ENCODE results near the gene RPUSD4. TPM values are rescaled to one million over a fixed set of nuclear protein-coding genes. Genes with fewer than 3 reads are reported as not detected.

Gene RPUSD4
- total and polyA plus RNA-seq, 2 experiments from 2014 or later, result 12.1 to 21.3 TPM

DNA sequence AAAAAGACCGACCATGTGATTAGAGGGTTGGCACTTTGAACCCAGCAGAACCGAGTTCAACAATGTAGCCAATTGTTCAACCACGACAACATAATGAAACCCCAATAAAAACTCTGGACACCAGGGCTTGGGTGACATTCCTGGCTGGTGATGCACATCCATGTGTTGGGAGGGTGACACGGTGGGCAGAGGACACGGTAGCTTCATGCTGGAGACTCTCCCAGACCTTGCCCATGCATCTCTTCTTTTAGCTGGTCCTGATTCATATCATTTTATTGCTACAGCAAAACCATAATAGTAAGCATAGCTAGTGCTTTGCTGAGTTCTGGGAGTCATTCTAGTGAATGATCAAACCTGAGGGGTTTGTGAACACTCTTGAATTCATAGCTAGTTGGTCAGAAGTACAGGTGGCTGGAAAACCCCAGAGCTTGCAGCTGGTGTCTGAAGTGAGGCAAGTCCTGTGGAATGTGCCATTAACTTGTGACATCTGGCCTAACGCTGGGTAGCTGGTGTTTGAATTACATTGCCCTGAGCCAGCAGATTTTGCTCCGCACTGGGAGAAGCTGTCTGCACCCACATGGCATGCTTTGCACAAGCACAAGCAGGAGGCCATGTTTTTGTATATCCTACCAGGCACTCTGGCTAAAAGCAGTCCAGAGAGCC lies 14.0 kb downstream of the RPUSD4 start:
- H3K27me3 ChIP-seq (replicated peaks; ENCODE audit: insufficient read depth), result no peaks in the 10 kb centered on the region
- H3K79me2 ChIP-seq (ENCODE audit: insufficient read depth), result no peaks in the 10 kb centered on the region
- no peak overlapping the region for H3K4me3 ChIP-seq
- TF ChIP-seq EZH2 (IDR thresholded peaks at IDR 0.05; ENCODE audit: insufficient read depth, poor library complexity, severe bottlenecking) (no peak), EZH2phosphoT487 (IDR thresholded peaks at IDR 0.05; ENCODE audit: insufficient read depth, low read depth) (no peak)
- no peaks in the 10 kb centered on the region for H3F3A ChIP-seq (ENCODE audit: insufficient read depth)
- 81 to 86% methylated on average over 7 of the region's 7 CpGs for WGBS, 2 experiments (ENCODE audit: low coverage in 1 of 2, low lambda C conversion rate in 2 of 2, missing lambda C conversion rate in 2 of 2)
- no peaks in the 10 kb centered on the region for H4K20me1 ChIP-seq (ENCODE audit: insufficient read depth)
- peak; percentile 8 for DNase-seq
- in situ Hi-C loops (cut with MboI), result loop anchor here (5.0 kb wide), 1 partner anchor 275 kb away; no protein-coding TSS in a partner anchor
- no peak overlapping the region for H3K9ac ChIP-seq
- H2AFZ ChIP-seq, result no peak overlapping the region
- H3K9me2 ChIP-seq (ENCODE audit: insufficient read depth), result no peaks in the 10 kb centered on the region
- H3K36me3 ChIP-seq (ENCODE audit: low read depth), result peaks cover 18% of the 10 kb centered on the region; the same call in 1 of the 2 replicates
- H3K4me1 ChIP-seq (ENCODE audit: insufficient read depth), result no peaks in the 10 kb centered on the region
- H3K27ac ChIP-seq, result no peak overlapping the region
- no peak overlapping the region for H3K4me2 ChIP-seq (ENCODE audit: unreplicated experiment)
- H3K9me3 ChIP-seq (ENCODE audit: low read depth), result no peaks in the 10 kb centered on the region

DNA sequence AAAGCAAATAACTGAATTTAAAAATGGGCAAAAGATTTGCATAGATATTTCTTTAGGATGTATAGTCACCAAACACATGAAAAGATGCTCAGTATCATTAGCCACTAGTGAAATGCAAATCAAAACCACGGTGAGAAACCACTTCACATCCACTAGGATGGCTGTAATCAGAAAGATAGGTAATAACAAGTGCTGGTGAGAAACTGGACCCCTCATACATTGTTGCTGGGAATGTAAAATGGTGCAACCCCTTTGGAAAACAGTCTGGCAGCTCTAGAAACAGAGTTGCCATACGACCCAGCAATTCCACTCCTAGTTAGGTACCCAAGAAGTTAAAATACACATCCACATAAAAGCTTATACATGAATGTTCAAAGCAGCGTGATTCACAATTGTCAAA lies 16.3 kb downstream of the RPUSD4 start:
- 85% methylated on average over 3 of the region's 3 CpGs for WGBS, 2 experiments (ENCODE audit: low coverage in 1 of 2, low lambda C conversion rate in 2 of 2, missing lambda C conversion rate in 2 of 2)
- Histone ChIP-seq H3K79me2 (ENCODE audit: insufficient read depth) (no peaks in the 10 kb centered on the region), H3K9me3 (ENCODE audit: low read depth) (no peaks in the 10 kb centered on the region), H3K4me1 (ENCODE audit: insufficient read depth) (no peaks in the 10 kb centered on the region), H2AFZ (no peak overlapping the region), H3K9me2 (ENCODE audit: insufficient read depth) (no peaks in the 10 kb centered on the region), H3K27ac (no peak overlapping the region), H3K4me3 (no peak overlapping the region), H3F3A (ENCODE audit: insufficient read depth) (no peaks in the 10 kb centered on the region), H3K9ac (no peak overlapping the region), H3K36me3 (ENCODE audit: low read depth) (peaks cover 10% of the 10 kb centered on the region; the same call in 1 of the 2 replicates), H4K20me1 (ENCODE audit: insufficient read depth) (no peaks in the 10 kb centered on the region), H3K4me2 (ENCODE audit: unreplicated experiment) (no peak overlapping the region), H3K27me3 (replicated peaks; ENCODE audit: insufficient read depth) (no peaks in the 10 kb centered on the region)
- TF ChIP-seq EZH2phosphoT487 (IDR thresholded peaks at IDR 0.05; ENCODE audit: insufficient read depth, low read depth) (no peak), EZH2 (IDR thresholded peaks at IDR 0.05; ENCODE audit: insufficient read depth, poor library complexity, severe bottlenecking) (no peak)
- in situ Hi-C loops (cut with MboI), result loop anchor here (5.0 kb wide), 1 partner anchor 273 kb away; no protein-coding TSS in a partner anchor
- DNase-seq, result no peak

DNA sequence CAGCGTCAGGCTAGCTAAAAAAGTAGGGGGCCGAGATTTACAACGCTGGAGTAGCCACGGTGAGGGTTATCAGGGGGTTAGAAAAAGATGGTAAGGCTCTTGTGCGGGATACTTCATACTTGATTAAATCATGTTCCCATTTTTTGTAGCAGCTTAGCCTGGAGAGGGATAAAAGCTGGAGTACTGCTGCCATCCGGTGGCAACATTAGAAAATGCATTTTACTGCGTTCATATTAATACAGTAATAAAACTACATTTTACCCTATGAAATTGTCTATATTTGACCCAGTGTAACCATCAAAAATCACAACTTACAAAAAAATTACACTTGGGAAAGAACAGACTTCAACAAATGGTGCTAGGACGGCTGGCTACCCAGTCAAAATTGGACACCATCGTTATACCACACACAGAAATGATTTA lies 17.3 kb downstream of the RPUSD4 start:
- no peaks in the 10 kb centered on the region for H3K4me1 ChIP-seq (ENCODE audit: insufficient read depth)
- H3K27ac ChIP-seq, result no peak overlapping the region
- TF ChIP-seq EZH2phosphoT487 (IDR thresholded peaks at IDR 0.05; ENCODE audit: insufficient read depth, low read depth), result no peak
- no peak for TF ChIP-seq EZH2 (IDR thresholded peaks at IDR 0.05; ENCODE audit: insufficient read depth, poor library complexity, severe bottlenecking)
- H3K36me3 ChIP-seq (ENCODE audit: low read depth), result peaks cover 10% of the 10 kb centered on the region; the same call in 1 of the 2 replicates
- no peaks in the 10 kb centered on the region for H4K20me1 ChIP-seq (ENCODE audit: insufficient read depth)
- in situ Hi-C loops (cut with MboI), result no loop called here
- H3K9me3 ChIP-seq (ENCODE audit: low read depth), result no peaks in the 10 kb centered on the region
- 14 to 16% methylated on average over 9 of the region's 9 CpGs for WGBS, 2 experiments (ENCODE audit: low coverage in 1 of 2, low lambda C conversion rate in 2 of 2, missing lambda C conversion rate in 2 of 2)
- H3K9me2 ChIP-seq (ENCODE audit: insufficient read depth), result no peaks in the 10 kb centered on the region
- H3K4me3 ChIP-seq, result no peak overlapping the region
- H3K9ac ChIP-seq, result no peak overlapping the region
- peak; percentile 72 for DNase-seq
- H3F3A ChIP-seq (ENCODE audit: insufficient read depth), result no peaks in the 10 kb centered on the region
- no peak overlapping the region for H2AFZ ChIP-seq
- H3K4me2 ChIP-seq (ENCODE audit: unreplicated experiment), result no peak overlapping the region
- H3K27me3 ChIP-seq (replicated peaks; ENCODE audit: insufficient read depth), result no peaks in the 10 kb centered on the region
- no peaks in the 10 kb centered on the region for H3K79me2 ChIP-seq (ENCODE audit: insufficient read depth)

DNA sequence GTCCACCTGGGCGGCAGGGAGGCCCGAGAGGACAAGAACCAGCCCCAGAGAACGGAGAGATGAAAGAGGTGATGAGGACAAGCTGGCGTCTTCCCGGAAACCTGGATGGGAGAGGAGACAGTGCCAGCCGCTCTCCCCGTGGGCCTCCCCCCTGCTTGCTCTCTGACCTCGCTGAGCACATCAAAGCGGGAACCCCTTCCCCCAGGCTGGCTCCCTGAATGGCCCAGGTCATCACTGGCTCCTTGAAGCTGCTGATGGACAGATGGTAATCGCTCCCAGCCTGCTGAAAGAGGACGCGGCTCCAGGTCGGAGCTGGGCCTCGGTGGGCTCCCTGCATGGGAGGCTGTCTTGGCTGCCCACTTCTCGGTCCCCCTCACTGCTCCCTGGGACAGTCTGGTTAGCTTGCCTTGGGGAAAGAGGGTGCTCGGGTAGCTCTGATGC lies 18.4 kb downstream of the RPUSD4 start:
- no peaks in the 10 kb centered on the region for H3K9me2 ChIP-seq (ENCODE audit: insufficient read depth)
- no peaks in the 10 kb centered on the region for H4K20me1 ChIP-seq (ENCODE audit: insufficient read depth)
- H3K79me2 ChIP-seq (ENCODE audit: insufficient read depth), result no peaks in the 10 kb centered on the region
- H3K4me1 ChIP-seq (ENCODE audit: insufficient read depth), result no peaks in the 10 kb centered on the region
- H3K4me3 ChIP-seq, result no peak overlapping the region
- H3K9me3 ChIP-seq (ENCODE audit: low read depth), result no peaks in the 10 kb centered on the region
- WGBS, 2 experiments (ENCODE audit: low coverage in 1 of 2, low lambda C conversion rate in 2 of 2, missing lambda C conversion rate in 2 of 2), result 88 to 91% methylated on average over 16 of the region's 16 CpGs
- peaks cover 10% of the 10 kb centered on the region; the same call in 1 of the 2 replicates for H3K36me3 ChIP-seq (ENCODE audit: low read depth)
- no peak for DNase-seq
- no peaks in the 10 kb centered on the region for H3K27me3 ChIP-seq (replicated peaks; ENCODE audit: insufficient read depth)
- no peak overlapping the region for H3K4me2 ChIP-seq (ENCODE audit: unreplicated experiment)
- in situ Hi-C loops (cut with MboI), result no loop called here
- no peak overlapping the region for H2AFZ ChIP-seq
- no peak overlapping the region for H3K9ac ChIP-seq
- TF ChIP-seq EZH2phosphoT487 (IDR thresholded peaks at IDR 0.05; ENCODE audit: insufficient read depth, low read depth) (no peak), EZH2 (IDR thresholded peaks at IDR 0.05; ENCODE audit: insufficient read depth, poor library complexity, severe bottlenecking) (no peak)
- no peak overlapping the region for H3K27ac ChIP-seq
- H3F3A ChIP-seq (ENCODE audit: insufficient read depth), result no peaks in the 10 kb centered on the region
